K562 (cell line): Measurements from ENCODE around the gene MYOM1. TPM values are rescaled to one million over a fixed set of nuclear protein-coding genes. Genes with fewer than 3 reads are reported as not detected.

Source experiments
- CREM ChIP-seq: IDR thresholded peaks from 2 replicates; pipeline ENCODE4 v1.6.1; 2014; ENCODE audit warnings: antibody characterized with exemption, low read depth
- POLR2B ChIP-seq: fragments of 450-650 bp; IDR thresholded peaks from 2 replicates; pipeline ENCODE4 v1.6.1; 2018; ENCODE audit warnings: low read depth; ENCODE audit not compliant: partially characterized antibody
- SMAD2 ChIP-seq: fragments of 150-350 bp; IDR thresholded peaks from 2 replicates; pipeline ENCODE4 v1.6.1; 2014; ENCODE audit warnings: low read depth, mild to moderate bottlenecking, low read length
- ZNF780A ChIP-seq: fragments of 250-450 bp; sonication (Bioruptor Pico); IDR thresholded peaks from 2 replicates; pipeline ENCODE4 v1.5.0; 2021; ENCODE audit warnings: mild to moderate bottlenecking
- polyA plus RNA-seq, 8 experiments: library from polyadenylated mRNA; depleted of rRNA in 4 of 8; stranded (reverse) in 5 of 8; unstranded in 3 of 8; fragments of >200 nt; fragmentation: Nextera tagmentation in 2 of 8; fragmentation: Illumina TruSeq in 1 of 8; extraction: Ambion mirVana in 2 of 8; extraction: Trizol in 1 of 8; gene quantifications; 2 replicates each; pipeline versions ENCODE4 v1.2.1 to v1.2.3, GENCODE V29; 2011 to 2014; ENCODE audit warnings: inconsistent platforms in 1 of 8, missing spikeins in 1 of 8
- total RNA-seq, 7 experiments: library from RNA; depleted of rRNA in 6 of 7; stranded (reverse); fragments of >200 nt in 6 of 7; fragmentation: Illumina TruSeq in 2 of 7; extraction: Trizol in 2 of 7; gene quantifications; 2 replicates each; pipeline versions ENCODE4 v1.2.1 to v1.2.3, GENCODE V29; 2011 to 2021; ENCODE audit warnings: low replicate concordance in 1 of 7
- TF ChIP-seq, protein P1 (sequence below), 2 experiments: fragments of 450-650 bp in 1 of 2; sonication (generic) in 1 of 2; formaldehyde crosslinking in 1 of 2; IDR thresholded peaks; 2 replicates each; pipeline versions ENCODE4 v1.7.1 to v1.9.0; 2016 to 2022; ENCODE audit warnings: inconsistent platforms in 1 of 2, mild to moderate bottlenecking in 1 of 2, missing genetic modification reagents in 1 of 2
- TF ChIP-seq, protein P2 (sequence below): conservative IDR thresholded peaks from 2 replicates; pipeline ENCODE4 v1.6.1; 2011; ENCODE audit warnings: low read depth, mild to moderate bottlenecking, low read length; ENCODE audit not compliant: control insufficient read depth
- TF ChIP-seq, protein P3 (sequence below): fragments of 250-450 bp; sonication (Bioruptor Pico); IDR thresholded peaks from 2 replicates; pipeline ENCODE4 v1.5.0; 2020; ENCODE audit warnings: mild to moderate bottlenecking
- TF ChIP-seq, protein P4 (sequence below): fragments of 250-450 bp; sonication (Bioruptor Pico); IDR thresholded peaks from 2 replicates; pipeline ENCODE4 v1.5.0; 2020; ENCODE audit warnings: mild to moderate bottlenecking, borderline replicate concordance
- TF ChIP-seq, protein P5 (sequence below): fragments of 250-450 bp; sonication (Bioruptor Pico); IDR thresholded peaks from 2 replicates; pipeline ENCODE4 v1.8.0; 2022; ENCODE audit warnings: inconsistent platforms

The MYOM1 gene
- total and polyA plus RNA-seq, 9 of the 15 experiments (the other 6 are each of a cell fraction or from before 2014, with no cell fraction given): 0.01 to 0.62 (median 0.25) TPM

DNA sequence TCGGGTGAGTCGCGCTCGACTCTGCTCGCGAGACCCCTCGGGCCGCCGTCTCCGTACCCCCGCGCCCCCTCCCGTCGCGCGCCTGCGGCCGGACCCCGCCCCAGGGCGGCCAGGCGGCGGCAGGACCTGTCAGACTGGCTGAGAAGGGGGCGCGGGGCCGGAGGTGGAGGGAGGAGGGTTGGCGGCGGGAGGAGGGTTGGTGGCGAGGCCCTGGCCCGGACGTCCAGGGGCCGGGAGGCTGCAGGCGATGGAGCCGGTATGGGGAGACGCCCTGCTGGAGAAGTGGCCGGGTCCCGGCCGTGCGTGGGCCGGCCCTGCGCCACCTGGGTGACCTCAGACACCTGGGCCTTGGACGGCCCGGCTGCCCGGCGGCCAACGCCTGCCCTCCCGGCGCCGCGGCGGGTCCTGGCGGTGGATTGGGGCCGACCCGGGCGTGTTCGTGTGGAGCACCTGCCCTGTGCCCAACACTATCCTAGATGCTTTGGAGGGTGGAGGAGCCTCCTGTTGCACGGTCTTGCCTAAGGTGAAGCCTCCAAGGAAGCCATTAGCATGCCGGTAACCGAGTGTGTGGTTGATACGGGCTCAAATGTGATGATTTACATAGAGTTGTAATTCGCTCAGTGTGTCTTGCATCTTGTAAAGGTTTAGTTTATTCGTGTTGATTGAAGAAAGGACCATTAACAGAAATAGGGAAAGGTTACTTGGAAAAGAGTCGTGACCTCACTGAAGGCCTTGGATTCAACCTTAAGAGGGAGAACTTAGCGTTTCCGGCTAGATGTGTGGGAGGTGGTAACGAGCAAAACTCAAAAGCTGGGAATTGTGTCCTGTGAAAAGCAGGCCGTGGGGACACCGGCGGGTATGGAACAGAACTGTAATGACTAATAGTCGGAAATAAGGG, 42.7 kb upstream of the MYOM1 start (continued):
- TF ChIP-seq, protein P1, sequence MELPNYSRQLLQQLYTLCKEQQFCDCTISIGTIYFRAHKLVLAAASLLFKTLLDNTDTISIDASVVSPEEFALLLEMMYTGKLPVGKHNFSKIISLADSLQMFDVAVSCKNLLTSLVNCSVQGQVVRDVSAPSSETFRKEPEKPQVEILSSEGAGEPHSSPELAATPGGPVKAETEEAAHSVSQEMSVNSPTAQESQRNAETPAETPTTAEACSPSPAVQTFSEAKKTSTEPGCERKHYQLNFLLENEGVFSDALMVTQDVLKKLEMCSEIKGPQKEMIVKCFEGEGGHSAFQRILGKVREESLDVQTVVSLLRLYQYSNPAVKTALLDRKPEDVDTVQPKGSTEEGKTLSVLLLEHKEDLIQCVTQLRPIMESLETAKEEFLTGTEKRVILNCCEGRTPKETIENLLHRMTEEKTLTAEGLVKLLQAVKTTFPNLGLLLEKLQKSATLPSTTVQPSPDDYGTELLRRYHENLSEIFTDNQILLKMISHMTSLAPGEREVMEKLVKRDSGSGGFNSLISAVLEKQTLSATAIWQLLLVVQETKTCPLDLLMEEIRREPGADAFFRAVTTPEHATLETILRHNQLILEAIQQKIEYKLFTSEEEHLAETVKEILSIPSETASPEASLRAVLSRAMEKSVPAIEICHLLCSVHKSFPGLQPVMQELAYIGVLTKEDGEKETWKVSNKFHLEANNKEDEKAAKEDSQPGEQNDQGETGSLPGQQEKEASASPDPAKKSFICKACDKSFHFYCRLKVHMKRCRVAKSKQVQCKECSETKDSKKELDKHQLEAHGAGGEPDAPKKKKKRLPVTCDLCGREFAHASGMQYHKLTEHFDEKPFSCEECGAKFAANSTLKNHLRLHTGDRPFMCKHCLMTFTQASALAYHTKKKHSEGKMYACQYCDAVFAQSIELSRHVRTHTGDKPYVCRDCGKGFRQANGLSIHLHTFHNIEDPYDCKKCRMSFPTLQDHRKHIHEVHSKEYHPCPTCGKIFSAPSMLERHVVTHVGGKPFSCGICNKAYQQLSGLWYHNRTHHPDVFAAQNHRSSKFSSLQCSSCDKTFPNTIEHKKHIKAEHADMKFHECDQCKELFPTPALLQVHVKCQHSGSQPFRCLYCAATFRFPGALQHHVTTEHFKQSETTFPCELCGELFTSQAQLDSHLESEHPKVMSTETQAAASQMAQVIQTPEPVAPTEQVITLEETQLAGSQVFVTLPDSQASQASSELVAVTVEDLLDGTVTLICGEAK (IDR thresholded peaks at IDR 0.05): peak; percentile 37; the same call in 1 of the 2 replicates
- TF ChIP-seq, protein P1 (CRISPR knock-in tag; IDR thresholded peaks at IDR 0.05): no peak; the same call in 1 of the 2 replicates
- TF ChIP-seq, protein P2, sequence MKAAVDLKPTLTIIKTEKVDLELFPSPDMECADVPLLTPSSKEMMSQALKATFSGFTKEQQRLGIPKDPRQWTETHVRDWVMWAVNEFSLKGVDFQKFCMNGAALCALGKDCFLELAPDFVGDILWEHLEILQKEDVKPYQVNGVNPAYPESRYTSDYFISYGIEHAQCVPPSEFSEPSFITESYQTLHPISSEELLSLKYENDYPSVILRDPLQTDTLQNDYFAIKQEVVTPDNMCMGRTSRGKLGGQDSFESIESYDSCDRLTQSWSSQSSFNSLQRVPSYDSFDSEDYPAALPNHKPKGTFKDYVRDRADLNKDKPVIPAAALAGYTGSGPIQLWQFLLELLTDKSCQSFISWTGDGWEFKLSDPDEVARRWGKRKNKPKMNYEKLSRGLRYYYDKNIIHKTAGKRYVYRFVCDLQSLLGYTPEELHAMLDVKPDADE: no peak
- TF ChIP-seq ZNF780A (CRISPR knock-in tag) (no peak), POLR2B (no peak), CREM (no peak), SMAD2 (no peak)
- TF ChIP-seq, protein P3, sequence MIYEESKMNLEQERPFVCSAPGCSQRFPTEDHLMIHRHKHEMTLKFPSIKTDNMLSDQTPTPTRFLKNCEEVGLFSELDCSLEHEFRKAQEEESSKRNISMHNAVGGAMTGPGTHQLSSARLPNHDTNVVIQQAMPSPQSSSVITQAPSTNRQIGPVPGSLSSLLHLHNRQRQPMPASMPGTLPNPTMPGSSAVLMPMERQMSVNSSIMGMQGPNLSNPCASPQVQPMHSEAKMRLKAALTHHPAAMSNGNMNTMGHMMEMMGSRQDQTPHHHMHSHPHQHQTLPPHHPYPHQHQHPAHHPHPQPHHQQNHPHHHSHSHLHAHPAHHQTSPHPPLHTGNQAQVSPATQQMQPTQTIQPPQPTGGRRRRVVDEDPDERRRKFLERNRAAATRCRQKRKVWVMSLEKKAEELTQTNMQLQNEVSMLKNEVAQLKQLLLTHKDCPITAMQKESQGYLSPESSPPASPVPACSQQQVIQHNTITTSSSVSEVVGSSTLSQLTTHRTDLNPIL (CRISPR knock-in tag): 0 out of 2 replicates have a peak, but pooled peaks have one; percentile 47
- TF ChIP-seq, protein P4, sequence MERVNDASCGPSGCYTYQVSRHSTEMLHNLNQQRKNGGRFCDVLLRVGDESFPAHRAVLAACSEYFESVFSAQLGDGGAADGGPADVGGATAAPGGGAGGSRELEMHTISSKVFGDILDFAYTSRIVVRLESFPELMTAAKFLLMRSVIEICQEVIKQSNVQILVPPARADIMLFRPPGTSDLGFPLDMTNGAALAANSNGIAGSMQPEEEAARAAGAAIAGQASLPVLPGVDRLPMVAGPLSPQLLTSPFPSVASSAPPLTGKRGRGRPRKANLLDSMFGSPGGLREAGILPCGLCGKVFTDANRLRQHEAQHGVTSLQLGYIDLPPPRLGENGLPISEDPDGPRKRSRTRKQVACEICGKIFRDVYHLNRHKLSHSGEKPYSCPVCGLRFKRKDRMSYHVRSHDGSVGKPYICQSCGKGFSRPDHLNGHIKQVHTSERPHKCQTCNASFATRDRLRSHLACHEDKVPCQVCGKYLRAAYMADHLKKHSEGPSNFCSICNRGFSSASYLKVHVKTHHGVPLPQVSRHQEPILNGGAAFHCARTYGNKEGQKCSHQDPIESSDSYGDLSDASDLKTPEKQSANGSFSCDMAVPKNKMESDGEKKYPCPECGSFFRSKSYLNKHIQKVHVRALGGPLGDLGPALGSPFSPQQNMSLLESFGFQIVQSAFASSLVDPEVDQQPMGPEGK (CRISPR knock-in tag): no peak
- TF ChIP-seq, protein P5, sequence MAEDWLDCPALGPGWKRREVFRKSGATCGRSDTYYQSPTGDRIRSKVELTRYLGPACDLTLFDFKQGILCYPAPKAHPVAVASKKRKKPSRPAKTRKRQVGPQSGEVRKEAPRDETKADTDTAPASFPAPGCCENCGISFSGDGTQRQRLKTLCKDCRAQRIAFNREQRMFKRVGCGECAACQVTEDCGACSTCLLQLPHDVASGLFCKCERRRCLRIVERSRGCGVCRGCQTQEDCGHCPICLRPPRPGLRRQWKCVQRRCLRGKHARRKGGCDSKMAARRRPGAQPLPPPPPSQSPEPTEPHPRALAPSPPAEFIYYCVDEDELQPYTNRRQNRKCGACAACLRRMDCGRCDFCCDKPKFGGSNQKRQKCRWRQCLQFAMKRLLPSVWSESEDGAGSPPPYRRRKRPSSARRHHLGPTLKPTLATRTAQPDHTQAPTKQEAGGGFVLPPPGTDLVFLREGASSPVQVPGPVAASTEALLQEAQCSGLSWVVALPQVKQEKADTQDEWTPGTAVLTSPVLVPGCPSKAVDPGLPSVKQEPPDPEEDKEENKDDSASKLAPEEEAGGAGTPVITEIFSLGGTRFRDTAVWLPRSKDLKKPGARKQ (CRISPR knock-in tag): no peak
